HL-60 (cell line): ENCODE data around the gene C12orf75.

Experiments
- DNase-seq, 2 experiments: peaks; one replicate each; pipeline ENCODE4 v3.0.0-alpha.2; 2010 to 2020; ENCODE audit warnings: low read depth in 1 of 2, low spot score in 1 of 2
- H3K27ac ChIP-seq: fragments of 250-450 bp; sonication (Bioruptor Pico); replicated peaks from 2 replicates; pipeline ENCODE4 v1.5.1; 2020; ENCODE audit warnings: mild to moderate bottlenecking, moderate library complexity
- H3K27me3 ChIP-seq: fragments of 250-450 bp; sonication (Bioruptor Pico); 2 replicates; pipeline ENCODE4 v1.5.1; 2021; ENCODE audit warnings: mild to moderate bottlenecking, moderate library complexity; ENCODE audit not compliant: insufficient read depth, poor library complexity, severe bottlenecking
- H3K4me3 ChIP-seq: replicated peaks from 2 replicates; pipeline ENCODE4 v1.5.1; 2011; ENCODE audit warnings: mild to moderate bottlenecking, control low read depth, low read length; ENCODE audit not compliant: insufficient read depth
- GABPA ChIP-seq: IDR thresholded peaks from 2 replicates; pipeline ENCODE4 v1.6.1; 2012; ENCODE audit warnings: low read depth
- POLR2AphosphoS5 ChIP-seq: IDR thresholded peaks from 2 replicates; pipeline ENCODE4 v1.6.1; 2012; ENCODE audit warnings: low read depth
- REST ChIP-seq: IDR thresholded peaks from 2 replicates; pipeline ENCODE4 v1.6.1; 2012; ENCODE audit warnings: low read depth; ENCODE audit not compliant: insufficient replicate concordance
- SPI1 ChIP-seq: IDR thresholded peaks from 2 replicates; pipeline ENCODE4 v1.6.1; 2012; ENCODE audit warnings: low read depth, mild to moderate bottlenecking, borderline replicate concordance
- TF ChIP-seq, protein P1 (sequence below): IDR thresholded peaks from one replicate; pipeline ENCODE4 v1.5.1; 2011; ENCODE audit warnings: low read length, control low read depth, inconsistent platforms; ENCODE audit not compliant: insufficient read depth

C12orf75 gene

DNA sequence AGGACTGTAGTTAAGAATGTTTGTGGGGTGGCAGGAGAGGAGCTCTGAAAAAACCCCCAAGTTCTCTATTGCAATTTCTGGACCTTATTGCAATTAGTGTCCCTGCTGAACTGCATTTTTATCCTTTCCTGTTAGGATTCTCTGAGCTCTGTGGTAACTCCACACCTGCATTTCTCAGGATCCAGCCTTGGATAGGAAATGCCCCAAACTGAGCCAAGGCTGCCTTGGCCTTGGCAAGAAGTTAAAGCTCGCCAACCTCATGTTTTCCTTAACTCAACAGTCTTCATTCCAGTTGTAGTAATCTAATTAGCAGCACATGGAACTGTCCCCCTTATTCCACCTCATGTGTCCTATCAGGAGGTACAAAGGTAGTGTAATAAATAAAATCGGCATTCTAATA, 66.5 kb downstream of the C12orf75 start:
- no peak for DNase-seq
- peaks cover 8% of the 10 kb centered on the region for H3K27me3 ChIP-seq
- H3K27ac ChIP-seq, result no peak overlapping the region
- H3K4me3 ChIP-seq, result no peak overlapping the region
- TF ChIP-seq REST, result no peak
- no peak for TF ChIP-seq POLR2AphosphoS5
- TF ChIP-seq SPI1, result no peak
- TF ChIP-seq GABPA, result no peak
- TF ChIP-seq, protein P1, sequence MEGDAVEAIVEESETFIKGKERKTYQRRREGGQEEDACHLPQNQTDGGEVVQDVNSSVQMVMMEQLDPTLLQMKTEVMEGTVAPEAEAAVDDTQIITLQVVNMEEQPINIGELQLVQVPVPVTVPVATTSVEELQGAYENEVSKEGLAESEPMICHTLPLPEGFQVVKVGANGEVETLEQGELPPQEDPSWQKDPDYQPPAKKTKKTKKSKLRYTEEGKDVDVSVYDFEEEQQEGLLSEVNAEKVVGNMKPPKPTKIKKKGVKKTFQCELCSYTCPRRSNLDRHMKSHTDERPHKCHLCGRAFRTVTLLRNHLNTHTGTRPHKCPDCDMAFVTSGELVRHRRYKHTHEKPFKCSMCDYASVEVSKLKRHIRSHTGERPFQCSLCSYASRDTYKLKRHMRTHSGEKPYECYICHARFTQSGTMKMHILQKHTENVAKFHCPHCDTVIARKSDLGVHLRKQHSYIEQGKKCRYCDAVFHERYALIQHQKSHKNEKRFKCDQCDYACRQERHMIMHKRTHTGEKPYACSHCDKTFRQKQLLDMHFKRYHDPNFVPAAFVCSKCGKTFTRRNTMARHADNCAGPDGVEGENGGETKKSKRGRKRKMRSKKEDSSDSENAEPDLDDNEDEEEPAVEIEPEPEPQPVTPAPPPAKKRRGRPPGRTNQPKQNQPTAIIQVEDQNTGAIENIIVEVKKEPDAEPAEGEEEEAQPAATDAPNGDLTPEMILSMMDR, result no peak

DNA sequence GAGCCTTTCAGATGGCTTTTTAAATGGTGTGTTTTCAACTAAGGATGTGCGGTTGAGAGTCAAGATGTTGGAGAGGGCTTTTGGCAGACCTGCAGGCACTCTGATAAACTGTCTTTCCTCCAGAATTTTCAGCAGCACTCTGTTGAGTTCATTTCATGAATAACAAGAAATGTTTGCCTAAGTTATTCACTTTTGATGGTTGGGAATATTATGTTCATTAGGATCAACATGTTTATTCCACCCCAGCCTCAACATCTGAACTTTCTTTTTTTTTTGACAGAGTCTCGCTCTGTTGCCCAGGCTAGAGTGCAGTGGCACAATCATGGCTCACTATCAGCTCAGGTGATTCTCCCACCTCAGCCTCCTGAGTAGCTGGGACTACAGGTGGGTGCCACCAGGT, 68.4 kb downstream of the C12orf75 start:
- no peak for DNase-seq
- Histone ChIP-seq H3K4me3 (no peak overlapping the region), H3K27me3 (peaks cover 4% of the 10 kb centered on the region), H3K27ac (no peak overlapping the region)
- TF ChIP-seq, protein P1, result no peak
- TF ChIP-seq REST (no peak), POLR2AphosphoS5 (no peak), SPI1 (no peak), GABPA (no peak)

DNA sequence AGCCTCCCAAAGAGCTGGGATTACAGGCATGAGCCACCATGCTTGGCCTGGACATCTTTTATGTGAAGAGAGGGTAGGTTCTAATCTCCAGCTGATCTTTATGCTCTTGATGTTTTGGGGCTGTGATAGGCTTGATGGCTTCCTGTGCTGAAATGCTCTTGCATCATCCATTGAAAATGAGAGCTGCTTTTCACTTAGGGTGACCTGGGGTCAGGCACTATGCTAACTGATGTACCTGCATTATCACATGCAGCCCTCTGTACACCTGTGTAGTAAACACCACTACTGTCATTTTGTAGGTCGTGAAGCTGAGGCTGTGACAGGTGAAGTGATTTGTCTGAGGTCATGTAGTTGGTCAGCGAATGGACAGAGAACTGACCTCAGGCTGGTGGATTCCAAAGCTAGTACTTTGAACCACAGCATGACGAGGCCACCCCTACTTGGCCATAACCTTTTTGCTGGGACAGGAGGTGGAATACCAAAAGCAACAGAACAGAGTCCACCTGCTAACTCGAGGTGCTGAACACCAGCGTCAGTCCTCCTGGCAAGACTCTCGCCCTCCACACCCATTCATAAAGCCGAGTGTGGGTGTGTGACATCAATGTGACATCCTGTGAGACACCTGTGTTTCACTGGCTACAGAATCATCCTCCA, 69.1 kb downstream of the C12orf75 start:
- peaks cover 4% of the 10 kb centered on the region for H3K27me3 ChIP-seq

DNA sequence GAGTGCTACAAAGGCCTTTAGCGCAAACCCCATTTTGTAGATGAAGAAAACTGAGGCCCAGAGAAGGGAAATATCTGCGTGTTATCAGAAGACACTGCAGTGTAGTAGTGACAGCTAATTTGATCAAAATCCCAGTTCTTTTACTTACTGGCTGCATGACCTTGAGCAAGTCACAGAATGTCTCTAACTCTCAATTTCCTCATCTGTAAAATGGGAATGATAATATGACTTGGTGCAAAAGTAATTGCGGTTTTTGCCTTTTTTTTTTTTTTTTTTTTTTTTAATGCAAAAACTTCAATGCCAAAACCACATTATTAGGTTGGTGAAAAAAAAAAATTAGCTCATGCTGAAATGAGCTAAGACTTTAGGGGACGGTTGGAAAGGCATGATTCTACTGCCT, 69.7 kb downstream of the C12orf75 start:
- no peak for DNase-seq
- Histone ChIP-seq H3K27me3 (peaks cover 4% of the 10 kb centered on the region), H3K4me3 (no peak overlapping the region), H3K27ac (no peak overlapping the region)
- TF ChIP-seq, protein P1, result no peak
- TF ChIP-seq GABPA (no peak), POLR2AphosphoS5 (no peak), SPI1 (no peak), REST (no peak)

More for the DNA sequence above, 69.1 kb downstream of the C12orf75 start:
- TF ChIP-seq, protein P1, result no peak
- no peak for DNase-seq
- no peak overlapping the region for H3K4me3 ChIP-seq
- H3K27ac ChIP-seq, result no peak overlapping the region
